ENCODE results near the gene UROC1. TPM values are rescaled to one million over a fixed set of nuclear protein-coding genes. Genes with fewer than 3 reads are reported as not detected.

Gene UROC1
- total and polyA plus RNA-seq, 2 of the 13 experiments (the other 11 are each of a cell fraction or from before 2014, with no cell fraction given): 0.71 to 1.3 TPM

DNA sequence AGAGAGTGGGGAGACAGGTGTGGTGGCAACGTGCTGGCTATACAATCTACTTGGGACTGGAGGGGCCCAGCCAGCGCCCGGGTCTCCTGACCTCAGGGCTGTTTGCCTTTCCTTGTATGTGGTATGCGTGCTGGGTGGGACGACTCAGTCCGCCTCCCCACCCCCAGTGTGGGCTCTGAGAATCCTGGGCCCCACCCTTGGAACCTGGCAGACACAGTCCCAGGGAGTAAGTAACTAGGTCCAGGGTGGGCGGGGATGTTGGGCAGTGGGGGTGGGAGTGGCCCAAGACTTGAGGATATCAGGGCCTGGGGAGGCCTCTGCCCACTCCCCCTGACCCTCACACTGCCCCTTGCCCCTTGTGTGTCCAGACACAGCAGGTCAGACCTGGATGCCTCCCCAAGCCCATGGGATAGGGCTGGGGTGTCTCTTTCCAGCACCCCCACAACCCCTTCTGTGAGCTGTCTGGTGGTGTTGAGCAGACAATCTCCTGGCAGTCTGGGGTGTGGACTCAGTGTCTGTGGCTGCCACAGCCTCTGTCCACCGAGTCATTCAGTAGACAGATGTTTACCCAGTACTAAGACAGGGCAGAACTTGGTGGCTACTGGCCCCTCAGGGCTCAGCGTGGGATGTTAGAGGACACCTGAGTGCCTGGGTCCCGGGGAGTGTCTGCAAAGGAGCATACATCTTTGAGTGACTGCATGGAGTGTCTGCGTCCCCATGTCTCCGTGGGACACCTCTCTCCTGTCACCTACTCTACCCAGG lies 7.7 kb upstream of the UROC1 start (continued):
- TF ChIP-seq HNF4G (IDR thresholded peaks at IDR 0.05; ENCODE audit: borderline replicate concordance, low read depth, low read length) (no peak), HNF4G (CRISPR knock-in tag; IDR thresholded peaks at IDR 0.05; ENCODE audit: borderline replicate concordance, low read depth) (no peak), ZNF839 (CRISPR knock-in tag; IDR thresholded peaks at IDR 0.05; ENCODE audit: borderline replicate concordance) (no peak), TGIF2 (CRISPR knock-in tag; IDR thresholded peaks at IDR 0.05) (peak; percentile 44; the same call in 1 of the 2 replicates), HHEX (CRISPR knock-in tag; IDR thresholded peaks at IDR 0.05) (no peak), ZNF775 (CRISPR knock-in tag; IDR thresholded peaks at IDR 0.05; ENCODE audit: borderline replicate concordance) (no peak), TBX2 (CRISPR knock-in tag; IDR thresholded peaks at IDR 0.05; ENCODE audit: borderline replicate concordance) (peak; percentile 15; the same call in 1 of the 2 replicates), GABPA (IDR thresholded peaks at IDR 0.05; ENCODE audit: low read depth, low read length) (no peak), GABPA (CRISPR knock-in tag; IDR thresholded peaks at IDR 0.05; ENCODE audit: low read depth) (no peak), IRF2 (CRISPR knock-in tag; IDR thresholded peaks at IDR 0.05) (peak; percentile 6; the same call in 1 of the 2 replicates), RFX1 (IDR thresholded peaks at IDR 0.05) (no peak)
- TF ChIP-seq, protein P1, sequence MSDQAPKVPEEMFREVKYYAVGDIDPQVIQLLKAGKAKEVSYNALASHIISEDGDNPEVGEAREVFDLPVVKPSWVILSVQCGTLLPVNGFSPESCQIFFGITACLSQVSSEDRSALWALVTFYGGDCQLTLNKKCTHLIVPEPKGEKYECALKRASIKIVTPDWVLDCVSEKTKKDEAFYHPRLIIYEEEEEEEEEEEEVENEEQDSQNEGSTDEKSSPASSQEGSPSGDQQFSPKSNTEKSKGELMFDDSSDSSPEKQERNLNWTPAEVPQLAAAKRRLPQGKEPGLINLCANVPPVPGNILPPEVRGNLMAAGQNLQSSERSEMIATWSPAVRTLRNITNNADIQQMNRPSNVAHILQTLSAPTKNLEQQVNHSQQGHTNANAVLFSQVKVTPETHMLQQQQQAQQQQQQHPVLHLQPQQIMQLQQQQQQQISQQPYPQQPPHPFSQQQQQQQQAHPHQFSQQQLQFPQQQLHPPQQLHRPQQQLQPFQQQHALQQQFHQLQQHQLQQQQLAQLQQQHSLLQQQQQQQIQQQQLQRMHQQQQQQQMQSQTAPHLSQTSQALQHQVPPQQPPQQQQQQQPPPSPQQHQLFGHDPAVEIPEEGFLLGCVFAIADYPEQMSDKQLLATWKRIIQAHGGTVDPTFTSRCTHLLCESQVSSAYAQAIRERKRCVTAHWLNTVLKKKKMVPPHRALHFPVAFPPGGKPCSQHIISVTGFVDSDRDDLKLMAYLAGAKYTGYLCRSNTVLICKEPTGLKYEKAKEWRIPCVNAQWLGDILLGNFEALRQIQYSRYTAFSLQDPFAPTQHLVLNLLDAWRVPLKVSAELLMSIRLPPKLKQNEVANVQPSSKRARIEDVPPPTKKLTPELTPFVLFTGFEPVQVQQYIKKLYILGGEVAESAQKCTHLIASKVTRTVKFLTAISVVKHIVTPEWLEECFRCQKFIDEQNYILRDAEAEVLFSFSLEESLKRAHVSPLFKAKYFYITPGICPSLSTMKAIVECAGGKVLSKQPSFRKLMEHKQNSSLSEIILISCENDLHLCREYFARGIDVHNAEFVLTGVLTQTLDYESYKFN (CRISPR knock-in tag; conservative IDR thresholded peaks at IDR 0.05): 0 out of 2 replicates have a peak, but pooled peaks have one; percentile 5
- TF ChIP-seq, protein P2, sequence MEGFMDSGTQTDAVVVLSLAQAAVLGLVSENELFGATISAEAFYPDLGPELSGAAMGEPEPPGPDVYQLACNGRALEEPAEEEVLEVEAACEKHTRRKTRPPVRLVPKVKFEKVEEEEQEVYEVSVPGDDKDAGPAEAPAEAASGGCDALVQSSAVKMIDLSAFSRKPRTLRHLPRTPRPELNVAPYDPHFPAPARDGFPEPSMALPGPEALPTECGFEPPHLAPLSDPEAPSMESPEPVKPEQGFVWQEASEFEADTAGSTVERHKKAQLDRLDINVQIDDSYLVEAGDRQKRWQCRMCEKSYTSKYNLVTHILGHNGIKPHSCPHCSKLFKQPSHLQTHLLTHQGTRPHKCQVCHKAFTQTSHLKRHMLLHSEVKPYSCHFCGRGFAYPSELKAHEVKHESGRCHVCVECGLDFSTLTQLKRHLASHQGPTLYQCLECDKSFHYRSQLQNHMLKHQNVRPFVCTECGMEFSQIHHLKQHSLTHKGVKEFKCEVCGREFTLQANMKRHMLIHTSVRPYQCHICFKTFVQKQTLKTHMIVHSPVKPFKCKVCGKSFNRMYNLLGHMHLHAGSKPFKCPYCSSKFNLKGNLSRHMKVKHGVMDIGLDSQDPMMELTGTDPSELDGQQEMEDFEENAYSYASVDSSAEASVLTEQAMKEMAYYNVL (CRISPR knock-in tag; IDR thresholded peaks at IDR 0.05; ENCODE audit: borderline replicate concordance): no peak
- TF ChIP-seq, protein P3, sequence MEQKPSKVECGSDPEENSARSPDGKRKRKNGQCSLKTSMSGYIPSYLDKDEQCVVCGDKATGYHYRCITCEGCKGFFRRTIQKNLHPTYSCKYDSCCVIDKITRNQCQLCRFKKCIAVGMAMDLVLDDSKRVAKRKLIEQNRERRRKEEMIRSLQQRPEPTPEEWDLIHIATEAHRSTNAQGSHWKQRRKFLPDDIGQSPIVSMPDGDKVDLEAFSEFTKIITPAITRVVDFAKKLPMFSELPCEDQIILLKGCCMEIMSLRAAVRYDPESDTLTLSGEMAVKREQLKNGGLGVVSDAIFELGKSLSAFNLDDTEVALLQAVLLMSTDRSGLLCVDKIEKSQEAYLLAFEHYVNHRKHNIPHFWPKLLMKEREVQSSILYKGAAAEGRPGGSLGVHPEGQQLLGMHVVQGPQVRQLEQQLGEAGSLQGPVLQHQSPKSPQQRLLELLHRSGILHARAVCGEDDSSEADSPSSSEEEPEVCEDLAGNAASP (CRISPR knock-in tag; IDR thresholded peaks at IDR 0.05; ENCODE audit: borderline replicate concordance): no peak
- TF ChIP-seq, protein P4, sequence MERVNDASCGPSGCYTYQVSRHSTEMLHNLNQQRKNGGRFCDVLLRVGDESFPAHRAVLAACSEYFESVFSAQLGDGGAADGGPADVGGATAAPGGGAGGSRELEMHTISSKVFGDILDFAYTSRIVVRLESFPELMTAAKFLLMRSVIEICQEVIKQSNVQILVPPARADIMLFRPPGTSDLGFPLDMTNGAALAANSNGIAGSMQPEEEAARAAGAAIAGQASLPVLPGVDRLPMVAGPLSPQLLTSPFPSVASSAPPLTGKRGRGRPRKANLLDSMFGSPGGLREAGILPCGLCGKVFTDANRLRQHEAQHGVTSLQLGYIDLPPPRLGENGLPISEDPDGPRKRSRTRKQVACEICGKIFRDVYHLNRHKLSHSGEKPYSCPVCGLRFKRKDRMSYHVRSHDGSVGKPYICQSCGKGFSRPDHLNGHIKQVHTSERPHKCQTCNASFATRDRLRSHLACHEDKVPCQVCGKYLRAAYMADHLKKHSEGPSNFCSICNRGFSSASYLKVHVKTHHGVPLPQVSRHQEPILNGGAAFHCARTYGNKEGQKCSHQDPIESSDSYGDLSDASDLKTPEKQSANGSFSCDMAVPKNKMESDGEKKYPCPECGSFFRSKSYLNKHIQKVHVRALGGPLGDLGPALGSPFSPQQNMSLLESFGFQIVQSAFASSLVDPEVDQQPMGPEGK (CRISPR knock-in tag; IDR thresholded peaks at IDR 0.05): peak; percentile 77
